ENCODE data around the gene UNC45B. TPM values are rescaled to one million over a fixed set of nuclear protein-coding genes. Genes with fewer than 3 reads are reported as not detected.

Gene UNC45B
- total and polyA plus RNA-seq, 2 of the 8 experiments (the other 6 are each of a cell fraction or from before 2014, with no cell fraction given) = 0.06 to 0.15 TPM

DNA sequence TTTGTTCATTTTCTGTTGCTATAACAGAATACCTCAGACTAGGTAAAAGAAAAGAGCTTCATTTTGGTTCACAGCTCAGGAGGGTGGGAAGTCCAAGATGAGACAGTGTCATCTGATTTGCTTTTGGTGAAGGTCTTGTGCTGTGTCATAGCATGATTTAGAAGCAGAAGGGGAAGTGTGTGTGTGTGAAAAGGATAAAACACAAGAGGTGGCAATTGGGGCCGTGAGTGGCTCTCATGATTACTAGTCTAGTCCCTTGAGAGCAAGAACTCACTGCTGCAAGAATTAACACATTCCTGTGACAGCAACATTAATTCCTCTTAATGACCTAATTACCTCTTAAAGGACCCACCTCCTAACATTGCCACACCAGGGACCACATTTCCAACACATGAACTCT lies 38.2 kb downstream of the UNC45B start:
- Histone ChIP-seq H3K79me2 (ENCODE audit: control insufficient read depth in 1 of 2, insufficient read depth in 2 of 2, low read length in 2 of 2) (no peaks in the 10 kb centered on the region), H3K27me3 (replicated peaks in 1 of 4; ENCODE audit: control insufficient read depth in 3 of 4, extremely low read depth in 1 of 4, insufficient read depth in 3 of 4, low read length in 3 of 4) (no peaks in the 10 kb centered on the region), H3K23ac (ENCODE audit: insufficient read length) (no peak overlapping the region), H3K18ac (ENCODE audit: extremely low read depth, low read length) (no peak overlapping the region), H3K36me3 (ENCODE audit: control insufficient read depth in 2 of 4, insufficient read depth in 4 of 4, low read length in 3 of 4) (no peaks in the 10 kb centered on the region), H3K23me2 (ENCODE audit: low read depth, low read length) (no peaks in the 10 kb centered on the region), H3K9ac (replicated peaks in 1 of 4; ENCODE audit: extremely low read depth in 1 of 4, low read depth in 3 of 4, low read length in 3 of 4) (no peak overlapping the region), H4K8ac (ENCODE audit: extremely low read depth, insufficient read depth, low read length) (no peak overlapping the region), H3K14ac (ENCODE audit: insufficient read length) (no peak overlapping the region), H3K27ac (ENCODE audit: low read depth, low read length) (no peak overlapping the region), H3K9me3 (ENCODE audit: insufficient read depth in 2 of 2, low read depth in 1 of 2, low read length in 1 of 2) (no peaks in the 10 kb centered on the region), H4K91ac (replicated peaks; ENCODE audit: insufficient read length, low read length) (no peak overlapping the region), H2BK5ac (ENCODE audit: low read depth, low read length) (no peak overlapping the region), H3K4ac (replicated peaks; ENCODE audit: insufficient read length, low read depth, low read length) (no peak overlapping the region), H2BK12ac (ENCODE audit: low read depth, low read length) (no peak overlapping the region), H3K4me1 (replicated peaks in 1 of 4; ENCODE audit: control insufficient read depth in 3 of 4, insufficient read depth in 4 of 4, low read length in 3 of 4) (no peaks in the 10 kb centered on the region), H4K20me1 (replicated peaks in 1 of 2; ENCODE audit: control insufficient read depth in 1 of 2, insufficient read depth in 2 of 2, low read length in 2 of 2) (no peaks in the 10 kb centered on the region), H2BK15ac (ENCODE audit: low read length) (no peak overlapping the region), H2BK120ac (replicated peaks; ENCODE audit: low read depth, low read length) (no peak overlapping the region), H4K5ac (ENCODE audit: insufficient read length, low read depth, low read length) (no peak overlapping the region), H3K4me3 (ENCODE audit: extremely low read depth in 1 of 4, insufficient read depth in 2 of 4, low read depth in 3 of 4, low read length in 4 of 4) (no peak overlapping the region), H3K56ac (replicated peaks; ENCODE audit: insufficient read length, low read depth, low read length) (no peak overlapping the region), H3K4me2 (ENCODE audit: insufficient read depth in 1 of 2, low read depth in 2 of 2, low read length in 2 of 2) (no peak overlapping the region), H2AFZ (ENCODE audit: low read length) (no peak overlapping the region), H3K79me1 (ENCODE audit: low read depth, low read length) (no peaks in the 10 kb centered on the region), H2BK20ac (ENCODE audit: low read length) (no peak overlapping the region), H2AK5ac (ENCODE audit: low read depth, low read length) (no peak overlapping the region)
- FAIRE-seq = no peak
- DNase-seq (ENCODE audit: low read depth in 1 of 2, low spot score in 2 of 2) = no peak
- 78% methylated on average over 1 of the region's 1 CpG; no CpG with 5 or more reads in 1 of the 2 experiments for WGBS, 2 experiments (ENCODE audit: extremely low coverage in 1 of 2, insufficient coverage in 1 of 2, insufficient read length in 1 of 2, insufficient replicate concordance in 2 of 2, low coverage in 1 of 2, low lambda C conversion rate in 2 of 2, missing lambda C conversion rate in 1 of 2)
- CTCF ChIA-PET (ENCODE audit: partially characterized antibody) = no interaction called here
- POLR2A ChIA-PET (ENCODE audit: partially characterized antibody) = no interaction called here
- no peak for TF ChIP-seq JUND (IDR thresholded peaks at IDR 0.05; ENCODE audit: low read length)
- TF ChIP-seq CREB1 (IDR thresholded peaks at IDR 0.05) = no peak
- no peak for TF ChIP-seq CTBP2 (IDR thresholded peaks at IDR 0.05; ENCODE audit: borderline replicate concordance, insufficient read depth, insufficient read length, low read length)
- no peak for TF ChIP-seq SAP30 (IDR thresholded peaks at IDR 0.05; ENCODE audit: insufficient read depth, insufficient replicate concordance, low read length)
- no peak for TF ChIP-seq RFX5 (IDR thresholded peaks at IDR 0.05; ENCODE audit: borderline replicate concordance, low read depth, low read length)
- TF ChIP-seq SIRT6 (IDR thresholded peaks at IDR 0.05; ENCODE audit: low read length) = no peak
- TF ChIP-seq KDM4A (IDR thresholded peaks at IDR 0.05; ENCODE audit: low read depth, low read length, severe bottlenecking) = no peak
- no peak for TF ChIP-seq ZNF274 (IDR thresholded peaks at IDR 0.05; ENCODE audit: borderline replicate concordance, extremely low read depth, low read length)
- no peak for TF ChIP-seq BACH1 (IDR thresholded peaks at IDR 0.05; ENCODE audit: low read length)
- no peak for TF ChIP-seq JUN (IDR thresholded peaks at IDR 0.05; ENCODE audit: low read depth, low read length)
- no peak for TF ChIP-seq CHD2 (IDR thresholded peaks at IDR 0.05; ENCODE audit: low read length)
- no peak for TF ChIP-seq TCF12 (IDR thresholded peaks at IDR 0.05; ENCODE audit: low read depth, low read length)
- TF ChIP-seq MAFK (IDR thresholded peaks at IDR 0.05; ENCODE audit: low read depth, low read length) = no peak
- TF ChIP-seq, protein P1, sequence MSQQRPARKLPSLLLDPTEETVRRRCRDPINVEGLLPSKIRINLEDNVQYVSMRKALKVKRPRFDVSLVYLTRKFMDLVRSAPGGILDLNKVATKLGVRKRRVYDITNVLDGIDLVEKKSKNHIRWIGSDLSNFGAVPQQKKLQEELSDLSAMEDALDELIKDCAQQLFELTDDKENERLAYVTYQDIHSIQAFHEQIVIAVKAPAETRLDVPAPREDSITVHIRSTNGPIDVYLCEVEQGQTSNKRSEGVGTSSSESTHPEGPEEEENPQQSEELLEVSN (IDR thresholded peaks at IDR 0.05) = no peak
